ENCODE measurements around the gene POU6F1.
"Not testable (repeated sequence)": the region's sequence is repeated elsewhere in the genome, so short reads cannot be mapped to it uniquely, and the experiment has no call there.

Gene POU6F1

DNA sequence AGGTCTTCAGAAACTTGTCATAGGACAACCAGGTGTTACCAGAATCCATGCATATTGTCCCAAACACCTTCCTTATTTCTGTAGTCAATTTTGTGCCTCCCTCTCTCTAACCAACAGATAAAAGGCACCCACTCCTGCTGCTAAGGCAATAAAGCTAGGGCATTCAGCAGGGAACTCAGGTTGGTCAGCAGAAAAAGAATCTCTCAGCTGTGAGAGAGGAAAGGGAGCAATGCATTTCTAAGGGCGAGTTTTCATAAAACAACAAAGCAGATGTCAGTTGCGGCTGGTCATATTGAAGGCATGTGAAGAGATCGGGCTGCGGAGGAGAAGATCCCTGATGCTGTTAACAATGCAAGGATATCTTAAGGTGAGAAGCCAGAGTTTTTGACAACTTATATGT, 7.4 kb upstream of the POU6F1 start:
- no peaks in the 10 kb centered on the region for H3K36me3 ChIP-seq
- H3K27me3 ChIP-seq: no peaks in the 10 kb centered on the region
- TF ChIP-seq, protein P1, sequence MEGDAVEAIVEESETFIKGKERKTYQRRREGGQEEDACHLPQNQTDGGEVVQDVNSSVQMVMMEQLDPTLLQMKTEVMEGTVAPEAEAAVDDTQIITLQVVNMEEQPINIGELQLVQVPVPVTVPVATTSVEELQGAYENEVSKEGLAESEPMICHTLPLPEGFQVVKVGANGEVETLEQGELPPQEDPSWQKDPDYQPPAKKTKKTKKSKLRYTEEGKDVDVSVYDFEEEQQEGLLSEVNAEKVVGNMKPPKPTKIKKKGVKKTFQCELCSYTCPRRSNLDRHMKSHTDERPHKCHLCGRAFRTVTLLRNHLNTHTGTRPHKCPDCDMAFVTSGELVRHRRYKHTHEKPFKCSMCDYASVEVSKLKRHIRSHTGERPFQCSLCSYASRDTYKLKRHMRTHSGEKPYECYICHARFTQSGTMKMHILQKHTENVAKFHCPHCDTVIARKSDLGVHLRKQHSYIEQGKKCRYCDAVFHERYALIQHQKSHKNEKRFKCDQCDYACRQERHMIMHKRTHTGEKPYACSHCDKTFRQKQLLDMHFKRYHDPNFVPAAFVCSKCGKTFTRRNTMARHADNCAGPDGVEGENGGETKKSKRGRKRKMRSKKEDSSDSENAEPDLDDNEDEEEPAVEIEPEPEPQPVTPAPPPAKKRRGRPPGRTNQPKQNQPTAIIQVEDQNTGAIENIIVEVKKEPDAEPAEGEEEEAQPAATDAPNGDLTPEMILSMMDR (IDR thresholded peaks at IDR 0.05; ENCODE audit: low read depth, low read length): no peak
- H3K9me3 ChIP-seq: no peaks in the 10 kb centered on the region
- H3K4me3 ChIP-seq (ENCODE audit: low read depth, low read length): no peak overlapping the region
- H3K4me1 ChIP-seq: no peaks in the 10 kb centered on the region
- DNase-seq: no peak

GRCh38 chr12:51224625-51225024, 6.8 kb upstream of the POU6F1 start:
- Histone ChIP-seq H3K27me3 (no peaks in the 10 kb centered on the region), H3K4me1 (no peaks in the 10 kb centered on the region), H3K36me3 (no peaks in the 10 kb centered on the region), H3K4me3 (ENCODE audit: low read depth, low read length) (no peak overlapping the region), H3K9me3 (no peaks in the 10 kb centered on the region)
- DNase-seq: no peak
- TF ChIP-seq, protein P1 (IDR thresholded peaks at IDR 0.05; ENCODE audit: low read depth, low read length): no peak

GRCh38 chr12:51222461-51222860, 4.6 kb upstream of the POU6F1 start:
- TF ChIP-seq, protein P1 (IDR thresholded peaks at IDR 0.05; ENCODE audit: low read depth, low read length): no peak
- H3K36me3 ChIP-seq: no peaks in the 10 kb centered on the region

GRCh38 chr12:51219857-51220256, 2.0 kb upstream of the POU6F1 start:
- H3K27me3 ChIP-seq; H3K9me3 ChIP-seq; H3K4me1 ChIP-seq; H3K36me3 ChIP-seq; DNase-seq; H3K4me3 ChIP-seq (ENCODE audit: low read depth, low read length): not testable (repeated sequence)

More at GRCh38 chr12:51222461-51222860, 4.6 kb upstream of the POU6F1 start:
- Histone ChIP-seq H3K9me3 (no peaks in the 10 kb centered on the region), H3K4me1 (peaks cover 5% of the 10 kb centered on the region), H3K27me3 (no peaks in the 10 kb centered on the region), H3K4me3 (ENCODE audit: low read depth, low read length) (peak overlapping the region; percentile 9; the same call in 1 of the 2 replicates)
- DNase-seq: peak; percentile 33

GRCh38 chr12:51219322-51219721, 1.5 kb upstream of the POU6F1 start:
- Histone ChIP-seq H3K4me3 (ENCODE audit: low read depth, low read length) (peak overlapping the region; percentile 76), H3K9me3 (no peaks in the 10 kb centered on the region), H3K27me3 (no peaks in the 10 kb centered on the region), H3K36me3 (no peaks in the 10 kb centered on the region), H3K4me1 (peaks cover 5% of the 10 kb centered on the region)
- no peak for DNase-seq
- TF ChIP-seq, protein P1 (IDR thresholded peaks at IDR 0.05; ENCODE audit: low read depth, low read length): no peak

DNA sequence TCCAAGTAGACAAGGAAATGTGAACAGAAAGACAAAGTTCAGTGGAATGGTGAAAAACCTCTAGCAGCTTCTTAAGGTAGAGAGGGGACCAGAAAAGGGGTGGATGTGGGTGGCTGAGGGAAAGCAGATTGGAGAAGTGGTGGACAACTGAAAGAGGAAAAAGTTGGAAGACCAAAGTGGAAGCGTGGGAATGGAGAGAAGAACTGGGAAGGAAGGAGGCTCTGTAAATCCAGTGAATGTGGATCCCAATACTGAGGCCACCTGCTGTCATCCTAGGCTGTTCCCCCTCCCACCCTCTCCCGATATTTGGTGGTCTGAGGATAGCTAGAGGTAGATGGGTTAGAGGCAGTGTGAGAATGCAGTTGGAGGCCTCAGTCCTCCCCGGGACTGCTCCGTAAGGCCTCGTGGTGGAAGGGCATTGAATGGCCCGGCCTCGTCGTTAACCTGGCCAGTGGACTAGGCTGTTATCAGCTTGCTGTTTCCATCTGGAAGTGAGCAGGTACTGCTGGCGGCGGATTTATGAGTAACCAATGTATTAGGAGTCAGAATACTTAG, 822 bp upstream of the POU6F1 start:
- TF ChIP-seq, protein P1 (IDR thresholded peaks at IDR 0.05; ENCODE audit: low read depth, low read length): no peak
- peaks cover 5% of the 10 kb centered on the region for H3K4me1 ChIP-seq
- peaks cover 2% of the 10 kb centered on the region; the same call in 1 of the 2 replicates for H3K36me3 ChIP-seq
- no peaks in the 10 kb centered on the region for H3K27me3 ChIP-seq
- peak overlapping the region; percentile 76 for H3K4me3 ChIP-seq (ENCODE audit: low read depth, low read length)
- H3K9me3 ChIP-seq: no peaks in the 10 kb centered on the region
- peak; percentile 38 for DNase-seq
